BJ (cell line): ENCODE results near the gene FOXN1. TPM values are rescaled to one million over a fixed set of nuclear protein-coding genes. Genes with fewer than 3 reads are reported as not detected.

ENCODE experiments used
- CTCF ChIA-PET: fragments of 350-600 bp; formaldehyde crosslinking; extraction: SDS; loops from one replicate; lab custom pipeline; 2021; ENCODE audit warnings: antibody characterized with exemption, inconsistent platforms; lab: Yijun Ruan, JAX
- POLR2A ChIA-PET: fragments of 300-600 bp; sonication (Branson Sonifier 250); formaldehyde crosslinking; extraction: SDS; loops from one replicate; lab custom pipeline; 2021; ENCODE audit warnings: antibody characterized with exemption; lab: Charles Lee
- DNase-seq: peaks from one replicate; pipeline ENCODE4 v3.0.0-alpha.2; 2011; ENCODE audit warnings: low read depth
- H3K27me3 ChIP-seq: 2 replicates; pipeline ENCODE4 v1.6.0; 2011; ENCODE audit warnings: low read length; ENCODE audit not compliant: control insufficient read depth, insufficient read depth
- H3K36me3 ChIP-seq: 2 replicates; pipeline ENCODE4 v1.5.1; 2011; ENCODE audit warnings: low read length; ENCODE audit not compliant: control insufficient read depth, insufficient read depth
- H3K4me3 ChIP-seq: 2 replicates; pipeline ENCODE4 v1.5.1; 2011; ENCODE audit warnings: low read depth, mild to moderate bottlenecking, control low read depth, low read length
- CTCF ChIP-seq: IDR thresholded peaks from 2 replicates; pipeline ENCODE4 v1.5.1; 2011; ENCODE audit warnings: low read depth, mild to moderate bottlenecking, control low read depth, inconsistent platforms, low read length, moderate library complexity; ENCODE audit not compliant: insufficient read depth
- polyA plus RNA-seq: library from polyadenylated mRNA; depleted of rRNA; stranded (reverse); fragments of >200 nt; gene quantifications from 2 replicates; pipeline ENCODE4 v1.2.3, GENCODE V29; 2011

Gene FOXN1
- polyA plus RNA-seq, 1 experiment = not detected

GRCh38 chr17:28478712-28479615 is 27.2 kb upstream of the FOXN1 start:
- ChIA-PET POLR2A (no interaction called here), CTCF (interaction anchor here (1.2 to 1.3 kb wide), 2 partner anchors 15 to 69 kb away, joined by 3 read pairs; no protein-coding TSS in a partner anchor)
- no peaks in the 10 kb centered on the region for H3K36me3 ChIP-seq
- H3K27me3 ChIP-seq = peaks cover 11% of the 10 kb centered on the region
- no peak overlapping the region for H3K4me3 ChIP-seq
- TF ChIP-seq CTCF = no peak
- no peak for DNase-seq

GRCh38 chr17:28480278-28480677 is 25.9 kb upstream of the FOXN1 start:
- no peak for TF ChIP-seq CTCF
- no peak overlapping the region for H3K4me3 ChIP-seq
- H3K27me3 ChIP-seq = peaks cover 11% of the 10 kb centered on the region
- DNase-seq = no peak
- ChIA-PET POLR2A (no interaction called here), CTCF (interaction anchor here (1.3 kb wide), 1 partner anchor 68 kb away, joined by 3 read pairs; no protein-coding TSS in a partner anchor)
- no peaks in the 10 kb centered on the region for H3K36me3 ChIP-seq

- no peak for TF ChIP-seq CTCF
- no peak for DNase-seq
- no peaks in the 10 kb centered on the region for H3K36me3 ChIP-seq
- H3K27me3 ChIP-seq = peaks cover 11% of the 10 kb centered on the region
- ChIA-PET POLR2A (no interaction called here), CTCF (no interaction called here)
- no peak overlapping the region for H3K4me3 ChIP-seq
Observed at GRCh38 chr17:28480799-28481571, 25.2 kb upstream of the FOXN1 start.

- CTCF ChIA-PET = no interaction called here
- DNase-seq = no peak
- Histone ChIP-seq H3K4me3 (no peak overlapping the region), H3K36me3 (no peaks in the 10 kb centered on the region), H3K27me3 (peaks cover 16% of the 10 kb centered on the region)
- POLR2A ChIA-PET = no interaction called here
- TF ChIP-seq CTCF = no peak
Observed at GRCh38 chr17:28482551-28483199, 23.5 kb upstream of the FOXN1 start.
